GM10266 (cell line): ENCODE measurements around the gene FAM118B.

Experiments used
- DNase-seq: peaks from one replicate; pipeline ENCODE4 v3.0.0; 2012; ENCODE audit errors: extremely low spot score
- TF ChIP-seq, protein P1 (sequence below): IDR thresholded peaks from 2 replicates; pipeline ENCODE4 v1.5.1; 2012; ENCODE audit warnings: mild to moderate bottlenecking, low read depth; ENCODE audit not compliant: control insufficient read depth, insufficient read depth; ENCODE audit errors: missing control alignments

The FAM118B gene

DNA sequence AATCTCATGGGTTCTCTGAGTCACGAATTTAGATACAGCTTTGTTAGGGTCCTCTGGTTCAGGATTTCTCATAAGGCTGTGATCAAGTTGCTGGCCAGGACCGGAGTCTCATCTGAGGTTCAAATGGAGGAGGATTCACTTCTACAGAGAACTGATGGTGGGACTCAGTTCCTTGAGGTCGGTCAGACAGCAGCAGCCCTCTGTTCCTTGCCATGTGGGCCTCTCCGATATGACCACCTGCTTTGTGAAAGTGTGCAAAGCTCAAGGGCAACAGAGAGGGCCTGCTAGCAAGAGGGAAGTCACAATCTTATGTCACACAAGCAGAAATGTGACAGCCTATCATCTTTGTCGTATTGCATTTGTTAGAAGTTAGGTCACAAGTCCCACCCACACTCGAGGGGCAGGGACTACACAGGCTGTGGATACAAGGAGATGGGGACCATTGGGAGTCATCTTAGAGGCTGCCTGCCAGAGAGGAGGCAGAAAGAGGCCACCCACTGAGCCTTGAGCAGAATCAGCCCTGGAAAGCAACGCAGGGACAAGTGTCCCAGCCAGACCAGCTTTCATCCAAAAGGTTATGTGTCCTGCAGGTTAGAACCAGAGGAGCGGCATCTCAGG lies 34.6 kb upstream of the FAM118B start:
- DNase-seq, result no peak
- TF ChIP-seq, protein P1, sequence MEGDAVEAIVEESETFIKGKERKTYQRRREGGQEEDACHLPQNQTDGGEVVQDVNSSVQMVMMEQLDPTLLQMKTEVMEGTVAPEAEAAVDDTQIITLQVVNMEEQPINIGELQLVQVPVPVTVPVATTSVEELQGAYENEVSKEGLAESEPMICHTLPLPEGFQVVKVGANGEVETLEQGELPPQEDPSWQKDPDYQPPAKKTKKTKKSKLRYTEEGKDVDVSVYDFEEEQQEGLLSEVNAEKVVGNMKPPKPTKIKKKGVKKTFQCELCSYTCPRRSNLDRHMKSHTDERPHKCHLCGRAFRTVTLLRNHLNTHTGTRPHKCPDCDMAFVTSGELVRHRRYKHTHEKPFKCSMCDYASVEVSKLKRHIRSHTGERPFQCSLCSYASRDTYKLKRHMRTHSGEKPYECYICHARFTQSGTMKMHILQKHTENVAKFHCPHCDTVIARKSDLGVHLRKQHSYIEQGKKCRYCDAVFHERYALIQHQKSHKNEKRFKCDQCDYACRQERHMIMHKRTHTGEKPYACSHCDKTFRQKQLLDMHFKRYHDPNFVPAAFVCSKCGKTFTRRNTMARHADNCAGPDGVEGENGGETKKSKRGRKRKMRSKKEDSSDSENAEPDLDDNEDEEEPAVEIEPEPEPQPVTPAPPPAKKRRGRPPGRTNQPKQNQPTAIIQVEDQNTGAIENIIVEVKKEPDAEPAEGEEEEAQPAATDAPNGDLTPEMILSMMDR, result no peak

DNA sequence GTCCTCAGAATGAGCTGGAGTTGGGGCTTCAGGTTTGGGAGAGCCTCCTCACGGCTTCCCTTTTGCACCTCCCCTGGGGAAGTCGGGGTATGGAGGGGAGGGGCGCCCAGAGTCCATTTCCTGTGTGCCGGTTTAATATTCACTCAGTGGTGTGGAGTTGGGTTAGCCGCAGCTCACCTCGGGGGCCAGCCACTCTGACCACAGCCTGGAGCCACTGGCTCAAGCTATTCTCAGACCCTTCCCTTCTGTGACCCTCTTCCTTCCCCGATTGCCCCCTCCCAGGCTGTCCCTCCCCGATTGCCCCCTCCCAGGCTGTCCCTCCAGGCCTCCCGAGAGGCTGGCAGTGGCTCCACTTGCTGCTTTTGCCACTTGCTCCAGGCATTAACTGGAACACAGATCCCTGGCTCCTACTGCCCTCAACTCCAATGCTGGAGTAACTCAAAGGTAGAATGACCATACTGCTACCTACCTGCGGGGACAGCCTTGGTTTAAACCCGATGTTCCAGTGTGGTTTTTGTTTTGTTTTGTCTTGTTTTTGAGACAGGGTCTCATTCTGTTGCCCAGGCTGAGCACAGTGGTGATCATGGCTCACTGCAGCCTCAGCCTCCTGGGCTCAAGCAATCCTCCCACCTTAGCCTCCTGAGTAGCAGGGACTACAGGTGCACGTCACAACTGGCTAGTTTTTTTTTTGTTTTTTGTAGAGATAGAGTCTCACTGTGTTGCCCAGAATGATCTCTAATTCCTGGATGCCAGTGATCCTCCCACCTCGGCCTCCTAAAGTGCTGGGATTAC lies 29.4 kb upstream of the FAM118B start:
- TF ChIP-seq, protein P1, result no peak

DNA sequence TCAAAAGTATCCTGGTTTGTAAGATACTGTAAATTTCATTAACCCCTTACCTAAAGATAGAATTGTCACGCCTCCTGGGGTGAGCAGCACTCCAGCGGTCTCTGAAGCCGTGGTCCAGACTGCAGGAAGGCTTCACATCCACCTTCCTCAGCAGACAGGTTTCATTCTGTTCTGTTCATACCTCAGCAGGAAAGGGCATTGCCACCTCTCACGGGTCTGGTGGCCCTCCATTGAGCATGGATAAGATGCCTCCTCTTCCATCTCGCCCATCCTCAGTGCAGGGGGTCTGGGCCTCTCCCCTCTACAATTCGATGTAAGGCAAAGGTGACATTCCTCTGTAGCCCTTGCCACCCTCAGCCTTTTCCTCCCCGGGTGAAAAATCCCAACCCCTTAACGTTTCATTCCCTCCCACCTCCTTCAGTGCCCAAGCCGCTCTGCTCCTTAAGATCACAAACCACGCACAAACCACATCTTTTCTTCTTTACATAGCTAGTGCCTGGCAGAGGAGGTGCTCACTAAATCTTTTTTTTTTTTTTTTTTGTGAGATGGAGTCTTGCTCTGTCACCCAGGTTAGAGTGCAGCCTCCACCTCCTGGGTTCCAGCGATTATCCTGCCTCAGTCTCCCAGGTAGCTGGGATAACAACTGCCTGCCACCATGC lies 28.7 kb upstream of the FAM118B start:
- TF ChIP-seq, protein P1, result no peak
- DNase-seq, result no peak

More for the DNA sequence above, 29.4 kb upstream of the FAM118B start:
- no peak for DNase-seq

DNA sequence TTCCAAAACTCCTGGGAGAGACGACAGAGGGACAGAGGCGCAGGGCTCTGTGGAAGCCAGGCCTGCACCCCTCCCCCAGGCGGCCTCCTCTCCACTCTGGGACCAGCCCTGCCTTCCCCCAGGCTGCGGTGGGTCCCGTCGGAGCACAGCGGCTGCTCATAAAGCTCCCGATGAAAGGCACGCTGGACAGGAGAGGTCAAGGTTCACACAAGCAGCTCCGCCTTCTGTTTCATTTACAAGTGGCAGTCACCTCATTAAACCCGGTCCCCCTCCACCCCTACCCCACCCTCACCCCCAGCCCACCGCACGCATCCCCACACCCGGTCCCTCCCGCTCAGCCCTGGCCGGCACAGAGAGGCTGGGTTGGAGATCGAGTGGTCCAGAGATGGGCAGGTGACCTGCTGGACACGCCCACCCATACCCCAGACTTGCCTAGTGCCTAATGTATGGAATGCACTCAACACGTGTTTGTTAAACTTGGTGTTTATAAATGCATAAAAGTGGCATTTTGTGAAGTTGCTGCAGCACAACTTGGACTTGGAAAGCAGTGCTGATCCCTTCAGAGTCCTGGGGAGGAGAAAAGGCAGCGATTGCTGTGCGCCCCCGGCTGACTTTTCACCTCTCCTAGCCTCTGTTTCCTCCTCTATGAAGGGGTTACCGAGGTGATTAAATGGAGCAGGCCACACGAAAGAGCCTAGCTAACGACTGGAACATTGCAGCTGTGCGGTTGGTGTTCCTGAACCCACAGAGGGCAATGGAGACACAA lies 26.1 kb upstream of the FAM118B start:
- TF ChIP-seq, protein P1, result no peak
- no peak for DNase-seq

DNA sequence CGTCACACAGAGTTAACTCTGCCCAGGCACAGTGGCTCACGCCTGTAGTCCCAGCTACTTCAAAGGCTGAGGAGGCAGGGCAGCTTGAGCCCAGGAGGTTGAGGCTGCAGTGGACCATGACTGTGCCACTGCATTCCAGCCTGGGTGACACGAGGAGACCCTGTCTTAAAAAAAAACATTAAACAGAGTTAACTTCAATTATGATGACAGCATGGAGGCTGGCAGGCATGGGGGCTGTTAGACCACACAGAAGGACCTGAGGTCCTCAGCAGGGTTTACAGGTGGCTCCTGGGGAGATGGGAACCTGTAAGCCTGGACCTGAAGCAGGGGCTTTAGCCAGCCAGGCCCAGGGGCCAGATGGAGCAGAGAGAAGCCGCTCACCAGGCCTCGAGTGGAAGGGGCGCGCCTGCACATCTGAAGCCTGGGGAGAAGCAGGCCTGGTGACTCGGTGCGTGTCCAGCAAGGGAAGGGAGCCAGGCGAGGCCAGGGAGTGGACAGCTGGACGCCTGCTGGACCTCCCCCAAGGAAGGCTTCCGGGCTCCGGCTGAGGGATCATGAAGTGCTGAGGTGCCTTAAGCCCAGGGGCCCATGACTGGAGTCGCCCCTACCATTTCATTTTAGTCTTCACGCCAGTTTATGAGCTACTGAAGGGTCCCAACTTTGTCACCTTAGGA lies 25.4 kb upstream of the FAM118B start:
- no peak for DNase-seq
- TF ChIP-seq, protein P1, result no peak

DNA sequence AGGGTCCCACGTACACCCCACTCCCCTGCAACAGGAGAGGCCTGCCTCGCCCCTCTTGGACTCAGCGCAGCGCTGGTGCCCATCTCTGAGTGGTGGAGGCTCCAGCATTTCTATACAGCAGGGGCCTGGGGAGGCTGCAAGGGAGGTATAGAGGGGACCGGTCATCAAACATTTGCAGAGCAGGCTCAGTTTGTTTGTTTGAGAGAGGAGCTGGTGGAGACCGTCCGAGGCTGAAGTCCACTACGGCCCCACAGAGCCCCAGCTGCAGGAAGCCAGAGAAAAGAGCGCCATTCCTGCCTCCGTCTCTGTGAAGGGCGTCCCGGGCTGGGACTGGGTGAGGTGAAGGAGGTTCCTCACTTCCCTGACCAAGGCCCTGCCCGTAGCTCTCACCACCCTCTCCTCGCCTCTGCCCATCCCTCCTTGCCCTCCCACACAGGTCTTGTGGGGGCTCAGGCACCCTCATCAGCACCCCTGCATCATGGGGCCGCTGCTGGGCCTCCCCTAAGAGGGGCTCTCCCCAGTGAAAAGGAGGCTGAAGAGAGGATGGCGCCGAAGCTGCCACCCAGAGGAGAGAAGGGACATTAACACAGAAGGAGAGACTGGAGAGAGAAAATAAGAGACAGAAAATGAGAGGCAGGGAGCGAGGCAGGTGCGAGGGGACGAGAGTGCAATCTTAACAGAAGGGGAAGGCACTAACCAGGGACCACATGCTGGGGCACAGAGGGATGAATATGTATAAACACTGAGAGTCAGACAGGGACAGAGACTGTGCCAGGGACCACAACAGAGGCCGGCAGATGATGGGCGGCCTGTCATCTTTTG lies 24.7 kb upstream of the FAM118B start:
- DNase-seq, result no peak
- TF ChIP-seq, protein P1, result no peak
